SU-DHL-6 (cell line): Measurements from ENCODE around the gene OXT.

Source experiments
- EZH2phosphoT487 ChIP-seq: fragments of 200-600 bp; sonication (generic), shearing (Covaris generic); conservative IDR thresholded peaks from 2 replicates; pipeline ENCODE4 v1.6.1; 2018; ENCODE audit warnings: mild to moderate bottlenecking, antibody characterized with exemption, low read length, moderate library complexity, mixed read lengths
- TF ChIP-seq, protein P1 (sequence below): fragments of 200-600 bp; sonication (generic); IDR thresholded peaks from one replicate; pipeline ENCODE4 v1.5.1; 2017; ENCODE audit warnings: antibody characterized with exemption, mild to moderate bottlenecking, low read length, moderate library complexity; ENCODE audit not compliant: insufficient read depth, poor library complexity, severe bottlenecking

DNA sequence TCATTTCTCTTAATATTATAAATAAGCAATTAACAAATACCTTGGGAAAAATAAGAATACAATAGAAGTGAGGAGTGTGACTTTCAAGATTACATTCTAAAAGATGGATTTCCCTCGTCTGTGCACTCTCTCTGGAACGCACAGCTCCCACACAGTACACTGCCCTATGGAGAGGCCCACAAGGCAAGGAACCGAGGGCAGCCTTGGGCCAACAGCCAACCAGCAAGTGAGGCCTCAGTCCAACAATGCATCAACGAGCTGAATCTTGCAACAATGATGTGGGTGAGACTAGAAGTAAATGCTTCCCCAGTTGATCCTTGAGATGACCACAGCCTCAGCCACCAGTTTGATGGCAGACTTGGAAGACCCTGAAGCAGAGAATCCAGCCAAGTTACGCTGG, 47.6 kb downstream of the OXT start:
- TF ChIP-seq, protein P1, sequence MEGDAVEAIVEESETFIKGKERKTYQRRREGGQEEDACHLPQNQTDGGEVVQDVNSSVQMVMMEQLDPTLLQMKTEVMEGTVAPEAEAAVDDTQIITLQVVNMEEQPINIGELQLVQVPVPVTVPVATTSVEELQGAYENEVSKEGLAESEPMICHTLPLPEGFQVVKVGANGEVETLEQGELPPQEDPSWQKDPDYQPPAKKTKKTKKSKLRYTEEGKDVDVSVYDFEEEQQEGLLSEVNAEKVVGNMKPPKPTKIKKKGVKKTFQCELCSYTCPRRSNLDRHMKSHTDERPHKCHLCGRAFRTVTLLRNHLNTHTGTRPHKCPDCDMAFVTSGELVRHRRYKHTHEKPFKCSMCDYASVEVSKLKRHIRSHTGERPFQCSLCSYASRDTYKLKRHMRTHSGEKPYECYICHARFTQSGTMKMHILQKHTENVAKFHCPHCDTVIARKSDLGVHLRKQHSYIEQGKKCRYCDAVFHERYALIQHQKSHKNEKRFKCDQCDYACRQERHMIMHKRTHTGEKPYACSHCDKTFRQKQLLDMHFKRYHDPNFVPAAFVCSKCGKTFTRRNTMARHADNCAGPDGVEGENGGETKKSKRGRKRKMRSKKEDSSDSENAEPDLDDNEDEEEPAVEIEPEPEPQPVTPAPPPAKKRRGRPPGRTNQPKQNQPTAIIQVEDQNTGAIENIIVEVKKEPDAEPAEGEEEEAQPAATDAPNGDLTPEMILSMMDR = no peak
- TF ChIP-seq EZH2phosphoT487 = no peak
